AG09309 (cell line): ENCODE measurements around the gene BAHCC1.

Experiments
- DNase-seq: peaks from one replicate; pipeline ENCODE4 v3.0.0-alpha.2; 2010; ENCODE audit warnings: low read depth
- H3K4me3 ChIP-seq: 2 replicates; pipeline ENCODE4 v1.5.1; 2011; ENCODE audit warnings: mild to moderate bottlenecking, low read depth, low read length, moderate library complexity; ENCODE audit not compliant: control insufficient read depth
- TF ChIP-seq, protein P1 (sequence below): IDR thresholded peaks from 2 replicates; pipeline ENCODE4 v1.5.1; 2011; ENCODE audit warnings: mild to moderate bottlenecking, low read depth, low read length, inconsistent platforms; ENCODE audit not compliant: insufficient read depth, control insufficient read depth; ENCODE audit errors: missing control alignments

BAHCC1 gene

DNA sequence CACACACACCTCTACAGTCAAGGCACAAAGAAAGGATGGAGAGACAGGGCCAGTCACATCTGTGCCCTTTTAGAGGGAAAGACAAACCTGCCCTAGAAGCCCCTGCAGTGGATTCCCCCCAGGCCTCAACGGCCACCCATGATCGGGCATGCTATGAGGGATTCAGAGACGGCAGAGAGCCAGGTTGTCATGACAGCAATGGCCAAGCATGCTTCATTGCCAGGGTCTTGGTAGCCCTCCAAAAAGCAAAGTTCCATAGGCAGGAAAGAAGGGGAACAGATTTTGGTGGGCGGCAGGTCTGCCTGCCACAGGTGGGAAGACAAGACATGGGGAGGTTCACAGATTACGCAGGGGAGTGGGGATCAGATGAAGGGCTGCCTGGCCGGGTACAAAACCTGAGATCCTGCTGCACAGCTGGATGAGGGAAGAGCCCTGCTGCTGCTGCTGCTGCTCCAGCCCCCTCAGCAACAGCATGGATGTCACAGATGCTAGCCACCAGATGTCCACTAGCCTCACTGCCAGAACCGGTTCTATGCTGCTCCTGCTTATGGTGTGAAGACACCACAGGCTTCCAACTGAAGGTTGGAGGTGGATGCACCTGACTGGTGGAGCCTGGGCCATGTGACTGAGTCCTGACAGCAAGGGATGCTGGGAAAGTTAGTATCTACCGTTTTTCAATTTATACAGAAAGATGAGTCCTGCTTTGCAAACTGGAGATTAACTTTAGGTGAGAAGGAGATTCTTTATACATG, 99.5 kb downstream of the BAHCC1 start:
- no peak for DNase-seq
- TF ChIP-seq, protein P1, sequence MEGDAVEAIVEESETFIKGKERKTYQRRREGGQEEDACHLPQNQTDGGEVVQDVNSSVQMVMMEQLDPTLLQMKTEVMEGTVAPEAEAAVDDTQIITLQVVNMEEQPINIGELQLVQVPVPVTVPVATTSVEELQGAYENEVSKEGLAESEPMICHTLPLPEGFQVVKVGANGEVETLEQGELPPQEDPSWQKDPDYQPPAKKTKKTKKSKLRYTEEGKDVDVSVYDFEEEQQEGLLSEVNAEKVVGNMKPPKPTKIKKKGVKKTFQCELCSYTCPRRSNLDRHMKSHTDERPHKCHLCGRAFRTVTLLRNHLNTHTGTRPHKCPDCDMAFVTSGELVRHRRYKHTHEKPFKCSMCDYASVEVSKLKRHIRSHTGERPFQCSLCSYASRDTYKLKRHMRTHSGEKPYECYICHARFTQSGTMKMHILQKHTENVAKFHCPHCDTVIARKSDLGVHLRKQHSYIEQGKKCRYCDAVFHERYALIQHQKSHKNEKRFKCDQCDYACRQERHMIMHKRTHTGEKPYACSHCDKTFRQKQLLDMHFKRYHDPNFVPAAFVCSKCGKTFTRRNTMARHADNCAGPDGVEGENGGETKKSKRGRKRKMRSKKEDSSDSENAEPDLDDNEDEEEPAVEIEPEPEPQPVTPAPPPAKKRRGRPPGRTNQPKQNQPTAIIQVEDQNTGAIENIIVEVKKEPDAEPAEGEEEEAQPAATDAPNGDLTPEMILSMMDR: no peak
- no peak overlapping the region for H3K4me3 ChIP-seq

DNA sequence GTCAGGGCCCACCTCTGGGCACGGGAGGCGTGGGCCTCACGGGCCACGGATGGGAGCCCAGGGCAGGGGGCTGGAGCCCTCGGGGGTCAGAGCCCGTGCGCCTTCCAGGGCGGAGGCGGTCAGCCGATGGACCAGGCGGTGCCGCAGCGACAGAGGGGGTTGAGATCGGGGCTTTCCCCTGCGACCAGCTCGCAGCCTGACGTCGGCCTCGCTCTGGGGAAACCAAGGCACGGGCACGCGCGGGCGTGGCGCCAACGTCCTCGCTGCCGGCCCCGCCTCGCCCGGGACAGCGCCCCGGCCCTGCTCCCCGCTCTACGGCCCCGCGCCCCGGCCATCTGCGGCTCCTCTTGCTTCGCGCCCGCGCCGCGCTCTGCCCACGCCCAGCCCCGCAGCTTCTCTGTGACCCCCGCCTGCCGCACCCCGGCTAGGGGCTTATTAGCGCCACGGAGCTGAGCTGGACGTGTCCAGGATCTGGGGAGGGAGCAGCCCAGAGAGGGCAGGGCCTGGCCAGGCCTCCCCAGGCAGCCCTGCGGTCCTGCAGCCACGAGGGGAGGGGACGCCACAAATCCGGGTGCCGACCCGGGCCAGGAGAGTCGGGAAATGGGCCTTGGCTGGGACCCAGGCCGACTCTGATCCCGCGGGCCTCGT, 103.8 kb downstream of the BAHCC1 start:
- TF ChIP-seq, protein P1: no peak
- no peak for DNase-seq
- no peak overlapping the region for H3K4me3 ChIP-seq

DNA sequence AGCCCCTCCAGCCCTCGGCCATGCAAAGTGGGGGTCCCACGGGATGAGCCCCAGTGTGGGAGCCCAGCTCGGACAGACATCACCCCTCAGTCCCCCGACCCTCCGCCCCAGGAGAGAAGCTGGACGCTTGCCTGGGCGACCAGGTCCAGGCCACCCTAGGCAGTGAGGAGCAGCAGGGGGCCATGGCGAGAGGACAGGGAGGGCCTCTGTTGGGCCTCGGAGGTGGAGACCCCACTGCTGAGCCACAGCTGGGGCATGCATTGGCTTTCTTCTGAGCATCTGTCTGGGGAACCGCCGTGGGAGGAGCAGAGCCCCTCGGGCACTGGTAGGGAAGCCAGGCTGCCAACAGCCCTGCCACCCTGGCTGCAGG, 104.3 kb downstream of the BAHCC1 start:
- H3K4me3 ChIP-seq: no peak overlapping the region
- TF ChIP-seq, protein P1: no peak
- DNase-seq: no peak

DNA sequence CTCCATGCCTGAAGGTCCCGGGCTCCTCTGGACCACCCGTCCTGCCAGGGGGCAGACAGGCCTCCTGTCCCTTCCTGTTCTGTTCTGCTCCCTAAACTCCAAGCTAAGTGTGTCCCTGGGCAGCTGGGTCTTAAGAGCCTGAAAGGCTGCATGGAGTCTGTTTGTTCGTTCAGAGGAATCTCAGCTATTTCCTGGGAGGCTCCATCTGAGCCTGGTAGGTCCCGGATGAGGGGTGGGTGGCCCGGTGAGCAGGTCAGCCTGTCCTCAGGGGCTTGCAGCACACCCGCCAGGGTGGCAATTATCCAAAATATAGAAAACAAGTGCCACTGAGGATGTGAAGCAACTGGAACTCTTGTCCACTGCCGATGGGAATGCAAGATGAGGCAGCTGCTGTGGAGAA, 104.8 kb downstream of the BAHCC1 start:
- no peak for DNase-seq
- TF ChIP-seq, protein P1: no peak
- H3K4me3 ChIP-seq: no peak overlapping the region

DNA sequence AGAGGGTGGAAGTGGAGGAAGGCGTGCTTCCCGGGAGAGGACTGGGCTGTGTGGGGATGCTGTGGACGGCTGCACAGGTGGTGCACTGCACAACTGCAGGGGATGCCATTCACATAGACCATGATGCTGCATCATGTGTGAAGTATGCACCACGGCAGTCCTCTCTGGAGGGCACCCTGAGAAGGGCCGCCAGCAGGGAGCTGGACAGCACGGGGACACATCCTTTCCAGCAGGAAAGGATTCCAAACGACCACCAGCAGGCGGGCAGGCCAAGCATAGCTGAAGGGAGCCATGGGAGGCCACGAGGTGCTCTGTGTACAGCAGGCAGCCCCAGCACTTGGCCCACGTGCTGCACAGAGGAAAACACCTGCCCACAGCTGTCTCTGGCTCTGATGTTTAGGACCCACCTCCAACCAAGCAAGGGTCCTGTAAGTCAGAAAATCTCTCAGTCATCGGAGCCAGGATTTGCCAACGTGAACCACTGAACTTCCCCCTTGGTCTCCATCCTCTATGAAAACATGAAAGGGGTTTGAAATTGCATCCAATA, 107.3 kb downstream of the BAHCC1 start:
- H3K4me3 ChIP-seq: no peak overlapping the region
- TF ChIP-seq, protein P1: no peak
- DNase-seq: no peak

DNA sequence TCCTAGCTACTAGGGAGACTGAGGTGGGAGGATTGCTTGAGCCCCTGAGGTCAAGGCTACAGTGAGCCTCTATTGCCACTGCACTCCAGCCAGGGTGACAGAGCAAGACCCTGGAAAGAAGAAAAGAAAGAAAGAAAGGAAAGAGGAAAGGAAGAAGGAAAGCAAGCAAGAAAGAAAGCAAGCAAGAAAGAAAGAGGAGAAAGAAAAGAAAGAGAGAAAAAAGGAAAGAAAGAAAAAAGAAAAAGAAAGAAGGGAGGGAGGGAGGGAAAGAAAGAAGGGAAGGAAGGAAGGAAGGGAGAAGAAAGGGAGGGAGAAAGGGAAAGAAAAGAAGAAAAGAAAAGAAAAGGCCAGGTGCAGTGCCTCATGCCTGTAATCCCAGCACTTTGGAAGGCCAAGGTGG, 108.4 kb downstream of the BAHCC1 start:
- TF ChIP-seq, protein P1: no peak
- no peak for DNase-seq
- H3K4me3 ChIP-seq: no peak overlapping the region
